ENCODE results near the gene C1QTNF12.

C1QTNF12 gene, protein sequence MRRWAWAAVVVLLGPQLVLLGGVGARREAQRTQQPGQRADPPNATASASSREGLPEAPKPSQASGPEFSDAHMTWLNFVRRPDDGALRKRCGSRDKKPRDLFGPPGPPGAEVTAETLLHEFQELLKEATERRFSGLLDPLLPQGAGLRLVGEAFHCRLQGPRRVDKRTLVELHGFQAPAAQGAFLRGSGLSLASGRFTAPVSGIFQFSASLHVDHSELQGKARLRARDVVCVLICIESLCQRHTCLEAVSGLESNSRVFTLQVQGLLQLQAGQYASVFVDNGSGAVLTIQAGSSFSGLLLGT

GRCh38 chr1:1246577-1247340, at the start of gene C1QTNF12:
Gene C1QTNF12 (minus strand): TSS chr1:1246722. CDS start chr1:1246690, 32 bp downstream.
- no peak for DNase-seq (ENCODE audit: low read depth in 2 of 2, low spot score in 1 of 2)

DNA sequence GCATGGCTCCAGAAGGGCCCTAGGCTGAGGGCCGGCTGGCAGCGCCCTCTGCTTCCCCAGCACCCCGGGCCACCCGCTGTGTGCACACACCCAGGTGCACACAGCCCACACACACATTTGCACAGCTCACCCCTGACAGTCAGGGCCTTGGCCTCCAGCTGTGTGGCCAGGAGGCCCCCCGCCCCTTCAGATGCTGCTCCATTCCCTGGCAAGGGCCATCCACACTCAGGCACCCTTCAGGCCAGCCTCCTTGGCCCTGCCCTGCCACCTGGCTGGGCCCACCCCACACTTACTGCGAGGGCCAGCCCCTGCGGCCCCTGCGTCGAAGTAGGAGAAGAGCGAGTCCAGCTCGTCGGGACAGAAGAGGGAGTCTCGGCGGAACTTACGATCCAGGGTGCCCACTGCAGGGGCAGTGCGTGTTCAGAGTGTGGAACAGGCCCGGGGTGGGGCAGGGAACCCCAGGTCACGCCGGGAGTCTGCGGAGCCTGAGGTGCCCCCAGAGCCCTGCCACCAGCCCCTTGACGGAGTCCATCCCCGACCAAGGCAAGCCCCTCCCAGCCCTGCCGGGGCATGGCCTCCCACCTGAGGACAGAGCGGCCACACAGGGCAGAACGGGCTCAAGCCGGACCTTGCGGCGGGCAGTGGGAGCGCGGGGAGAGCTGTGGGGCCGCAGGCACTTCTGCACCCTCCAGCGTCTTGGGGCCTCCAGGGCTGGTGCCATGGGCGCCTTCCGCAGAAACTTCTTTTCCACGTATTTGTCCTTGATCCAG, 48.8 kb upstream of the C1QTNF12 start:
- DNase-seq (ENCODE audit: low read depth in 2 of 2, low spot score in 1 of 2): no peak

DNA sequence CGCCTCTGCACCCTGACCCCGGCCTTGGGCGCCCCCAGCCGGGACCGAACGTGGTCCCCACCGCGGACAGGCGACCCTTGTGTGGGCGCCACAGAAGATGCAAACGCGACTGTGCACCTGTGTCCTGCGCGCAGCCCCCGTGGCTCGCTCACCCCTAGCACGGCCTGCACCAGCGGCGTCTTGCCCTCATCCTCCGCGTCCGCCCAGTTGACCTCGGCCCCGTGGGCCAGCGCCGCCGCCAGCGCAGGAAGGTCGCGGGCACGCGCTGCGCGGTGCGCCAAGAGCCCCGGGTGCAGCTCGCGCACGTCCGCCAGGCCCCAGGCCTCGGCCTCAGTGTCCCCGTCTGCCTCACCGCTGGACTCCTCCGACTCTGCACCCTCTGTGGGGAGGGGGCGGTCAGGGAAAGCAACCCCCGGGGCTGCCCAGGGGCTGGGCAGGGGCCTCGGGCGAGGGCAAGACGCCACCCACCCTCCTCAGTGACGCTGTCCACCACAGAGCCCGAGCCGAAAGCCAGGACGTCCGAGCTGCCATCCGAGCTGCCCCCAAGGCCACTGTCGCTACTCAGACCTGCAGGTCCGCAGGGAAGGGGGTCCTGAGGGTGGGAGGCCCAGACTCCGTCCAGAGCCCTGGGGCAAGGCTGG, 47.8 kb upstream of the C1QTNF12 start:
- DNase-seq (ENCODE audit: low read depth in 2 of 2, low spot score in 1 of 2): no peak

- DNase-seq (ENCODE audit: low read depth in 2 of 2, low spot score in 1 of 2): no peak
These were observed 47.0 kb upstream of the C1QTNF12 start for GRCh38 chr1:1293263-1294249.

GRCh38 chr1:1292851-1293250, 46.3 kb upstream of the C1QTNF12 start:
- DNase-seq (ENCODE audit: low read depth in 2 of 2, low spot score in 1 of 2): no peak

DNA sequence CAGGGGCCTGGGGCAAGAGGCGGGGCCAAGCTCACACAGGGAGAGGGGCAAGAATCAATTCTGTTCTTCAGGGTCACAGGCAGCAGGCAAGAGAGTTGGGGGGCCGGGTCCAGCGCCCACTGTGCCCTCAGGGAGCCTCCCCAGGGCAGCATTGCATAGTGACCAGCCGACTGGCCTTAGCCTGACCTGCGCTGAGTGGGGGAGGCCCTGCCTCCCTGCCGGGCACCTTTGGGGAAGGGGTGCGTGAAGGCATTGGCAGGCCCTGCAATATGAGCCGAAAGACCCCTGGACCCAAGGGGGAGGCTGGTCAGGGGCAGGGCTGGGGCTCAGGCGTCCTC, 45.9 kb upstream of the C1QTNF12 start:
- no peak for DNase-seq (ENCODE audit: low read depth in 2 of 2, low spot score in 1 of 2)

DNA sequence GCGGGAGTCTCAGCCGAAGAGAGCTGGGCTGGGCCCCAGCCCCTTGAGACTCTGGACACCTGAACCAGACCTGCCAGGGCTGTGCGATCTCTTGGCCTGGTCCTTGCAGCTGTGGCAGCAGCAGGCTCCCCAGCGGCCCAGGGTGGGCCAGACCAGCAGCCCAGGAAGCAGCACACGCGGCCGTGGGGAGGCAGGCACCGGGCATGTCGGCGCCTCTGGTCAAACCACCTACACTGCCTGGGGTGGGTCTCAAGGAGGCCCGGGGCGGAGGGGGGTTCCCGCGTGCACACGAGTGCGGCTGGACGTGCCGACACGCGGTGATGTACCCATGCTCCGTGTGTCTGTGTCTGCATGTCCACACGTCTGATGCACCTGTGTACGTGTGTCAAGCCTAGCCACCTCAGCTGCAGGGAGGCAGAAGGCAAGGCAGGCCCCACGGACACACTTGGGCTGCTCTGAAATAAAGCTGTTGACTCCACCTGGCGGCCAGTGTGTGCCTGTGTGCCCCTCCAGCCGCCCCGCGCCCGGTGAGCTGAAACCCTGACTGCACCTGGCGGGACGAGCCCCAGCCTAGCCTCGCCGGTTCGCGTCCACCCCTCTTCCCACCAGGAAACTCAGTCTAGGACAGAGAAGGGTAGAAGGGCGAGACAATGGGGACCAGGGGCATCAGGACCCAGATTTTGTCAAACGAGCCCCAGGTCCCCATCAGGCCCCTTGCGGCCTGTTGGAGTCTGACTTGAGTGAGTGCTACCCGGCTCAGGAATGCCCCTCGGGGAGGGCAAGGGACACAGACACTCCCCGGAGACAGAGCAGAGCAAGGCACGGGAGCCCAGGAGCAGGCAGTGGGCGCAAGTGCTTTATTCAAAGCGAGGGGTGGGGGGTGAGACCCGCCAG, 45.3 kb upstream of the C1QTNF12 start:
- DNase-seq (ENCODE audit: low read depth in 2 of 2, low spot score in 1 of 2): peak; percentile 31 to 38

- DNase-seq (ENCODE audit: low read depth in 2 of 2, low spot score in 1 of 2): no peak
These were observed 44.6 kb upstream of the C1QTNF12 start for GRCh38 chr1:1291023-1291528.

DNA sequence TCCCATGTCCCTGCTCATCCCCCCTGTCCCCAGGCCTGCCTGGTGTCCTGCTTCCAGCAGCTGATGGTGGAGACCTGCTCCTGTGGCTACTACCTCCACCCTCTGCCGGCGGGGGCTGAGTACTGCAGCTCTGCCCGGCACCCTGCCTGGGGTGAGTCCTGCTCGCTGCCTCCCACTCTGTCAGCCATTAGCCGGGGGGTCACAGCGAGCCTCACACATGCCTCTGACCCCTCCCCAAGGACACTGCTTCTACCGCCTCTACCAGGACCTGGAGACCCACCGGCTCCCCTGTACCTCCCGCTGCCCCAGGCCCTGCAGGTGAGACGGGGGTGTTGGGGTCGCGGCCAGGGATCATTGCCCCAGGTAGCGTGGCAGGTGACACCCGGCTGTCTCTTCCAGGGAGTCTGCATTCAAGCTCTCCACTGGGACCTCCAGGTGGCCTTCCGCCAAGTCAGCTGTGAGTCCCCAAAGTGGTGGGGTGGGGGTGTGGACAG, 43.8 kb upstream of the C1QTNF12 start:
- peak in 1 of 2 donors; percentile 32 for DNase-seq (ENCODE audit: low read depth in 2 of 2, low spot score in 1 of 2)

DNA sequence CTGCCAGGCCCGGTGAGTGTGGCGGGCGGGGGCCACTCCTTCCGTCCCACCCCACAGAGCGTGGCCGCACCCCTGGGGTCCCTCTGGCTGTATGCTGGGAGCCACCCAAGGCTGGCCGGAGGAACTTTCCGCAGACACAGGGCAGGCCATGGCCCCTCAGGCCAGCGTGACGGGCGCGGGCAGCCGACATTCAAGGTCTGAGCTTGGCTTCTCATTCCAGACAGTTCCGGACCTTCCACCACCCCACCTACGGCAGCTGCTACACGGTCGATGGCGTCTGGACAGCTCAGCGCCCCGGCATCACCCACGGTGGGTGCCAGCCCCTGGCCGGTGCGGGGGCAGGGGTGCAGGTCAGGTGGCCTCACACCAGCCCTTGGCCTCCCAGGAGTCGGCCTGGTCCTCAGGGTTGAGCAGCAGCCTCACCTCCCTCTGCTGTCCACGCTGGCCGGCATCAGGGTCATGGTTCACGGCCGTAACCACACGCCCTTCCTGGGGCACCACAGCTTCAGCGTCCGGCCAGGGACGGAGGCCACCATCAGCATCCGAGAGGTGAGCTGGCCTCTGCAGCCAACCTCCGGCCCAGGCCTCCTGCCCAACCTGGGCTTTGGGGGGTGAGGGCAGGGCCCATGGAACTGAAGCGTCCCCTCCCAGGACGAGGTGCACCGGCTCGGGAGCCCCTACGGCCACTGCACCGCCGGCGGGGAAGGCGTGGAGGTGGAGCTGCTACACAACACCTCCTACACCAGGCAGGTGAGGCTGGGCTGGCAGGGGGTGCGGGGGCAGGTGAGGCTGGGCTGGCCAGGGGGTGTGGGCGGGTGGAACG, 41.0 kb upstream of the C1QTNF12 start:
- no peak for DNase-seq (ENCODE audit: low read depth in 2 of 2, low spot score in 1 of 2)

DNA sequence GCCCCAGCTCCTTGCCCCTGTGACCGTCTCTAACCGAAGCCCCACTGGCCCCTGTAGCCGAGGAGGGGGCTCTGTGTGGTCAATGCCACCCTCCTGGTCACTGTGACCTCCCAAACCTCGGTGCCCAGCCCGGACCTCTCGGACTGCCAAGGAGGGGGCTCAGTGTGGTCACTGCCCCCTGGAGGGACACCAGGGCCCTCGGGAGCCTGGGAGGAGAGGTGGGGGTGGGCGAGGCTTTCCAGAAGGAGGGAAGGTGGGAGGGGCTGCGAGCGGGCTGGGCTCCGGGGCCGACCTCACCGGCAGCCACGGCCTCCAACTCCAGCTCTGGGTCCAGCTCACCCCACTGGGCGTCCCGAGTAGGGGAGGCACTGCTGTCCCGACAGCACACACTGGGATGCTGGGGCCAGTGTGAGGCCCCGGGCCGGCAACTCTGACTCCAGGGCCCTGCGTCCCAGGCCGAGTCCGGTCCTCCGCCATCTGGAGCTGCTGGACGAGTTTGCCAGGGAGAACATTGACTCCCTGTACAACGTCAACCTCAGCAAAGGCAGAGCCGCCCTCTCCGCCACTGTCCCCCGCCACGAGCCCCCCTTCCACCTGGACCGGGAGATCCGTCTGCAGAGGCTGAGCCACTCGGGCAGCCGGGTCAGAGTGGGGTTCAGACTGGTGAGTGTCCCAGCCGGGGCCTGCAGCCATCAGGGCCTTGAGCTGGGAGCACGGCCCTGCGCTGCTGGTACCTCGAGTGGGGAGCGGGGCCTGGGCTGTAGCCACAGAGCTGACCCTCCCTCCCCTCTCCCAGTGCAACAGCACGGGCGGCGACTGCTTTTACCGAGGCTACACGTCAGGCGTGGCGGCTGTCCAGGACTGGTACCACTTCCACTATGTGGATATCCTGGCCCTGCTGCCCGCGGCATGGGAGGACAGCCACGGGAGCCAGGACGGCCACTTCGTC, 40.1 kb upstream of the C1QTNF12 start:
- no peak for DNase-seq (ENCODE audit: low read depth in 2 of 2, low spot score in 1 of 2)

GRCh38 chr1:1285611-1286311, 39.2 kb upstream of the C1QTNF12 start:
- DNase-seq (ENCODE audit: low read depth in 2 of 2, low spot score in 1 of 2): no peak

GRCh38 chr1:1285102-1285571, 38.6 kb upstream of the C1QTNF12 start:
- DNase-seq (ENCODE audit: low read depth in 2 of 2, low spot score in 1 of 2): no peak

DNA sequence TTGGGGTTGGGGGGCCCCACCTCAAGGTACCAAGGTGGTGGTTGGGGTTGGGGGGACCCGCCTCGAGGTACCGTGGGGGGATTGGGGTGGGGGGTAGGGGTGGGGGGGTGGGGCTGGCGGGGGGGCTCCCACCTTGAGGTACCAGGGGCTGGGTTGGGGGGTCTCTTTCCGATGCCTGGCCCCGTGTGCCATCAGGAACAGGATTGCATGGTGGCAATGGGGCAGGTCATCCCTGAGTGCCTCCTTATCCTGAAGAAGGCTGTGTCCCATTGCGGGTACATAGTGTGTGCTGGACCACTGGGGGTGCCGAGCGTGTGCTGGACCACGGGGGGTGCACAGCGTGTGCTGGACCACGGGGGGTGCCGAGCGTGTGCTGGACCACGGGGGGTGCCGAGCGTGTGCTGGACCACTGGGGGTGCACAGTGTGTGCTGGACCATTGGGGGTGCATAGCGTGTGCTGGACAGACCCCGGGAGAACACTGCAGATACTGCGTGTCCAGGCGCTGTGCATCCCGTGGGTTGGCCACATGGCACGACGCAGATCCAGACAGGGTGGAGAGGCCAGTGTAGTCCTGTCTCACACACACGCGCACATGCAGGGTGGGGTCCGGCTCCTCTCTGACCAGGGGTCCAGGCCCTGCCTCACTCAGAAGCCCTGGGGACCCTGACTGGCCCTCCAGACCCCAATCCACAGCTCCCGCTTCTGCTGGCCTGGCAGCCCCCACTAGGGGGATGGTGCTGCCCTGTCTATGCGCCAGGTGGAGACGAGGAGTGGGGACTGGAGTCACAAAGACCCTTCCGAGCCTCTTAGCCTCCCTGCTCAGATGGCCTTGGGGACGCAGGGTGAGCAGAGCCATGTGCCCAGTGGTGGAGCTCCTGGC, 37.9 kb upstream of the C1QTNF12 start:
- DNase-seq (ENCODE audit: low read depth in 2 of 2, low spot score in 1 of 2): no peak

DNA sequence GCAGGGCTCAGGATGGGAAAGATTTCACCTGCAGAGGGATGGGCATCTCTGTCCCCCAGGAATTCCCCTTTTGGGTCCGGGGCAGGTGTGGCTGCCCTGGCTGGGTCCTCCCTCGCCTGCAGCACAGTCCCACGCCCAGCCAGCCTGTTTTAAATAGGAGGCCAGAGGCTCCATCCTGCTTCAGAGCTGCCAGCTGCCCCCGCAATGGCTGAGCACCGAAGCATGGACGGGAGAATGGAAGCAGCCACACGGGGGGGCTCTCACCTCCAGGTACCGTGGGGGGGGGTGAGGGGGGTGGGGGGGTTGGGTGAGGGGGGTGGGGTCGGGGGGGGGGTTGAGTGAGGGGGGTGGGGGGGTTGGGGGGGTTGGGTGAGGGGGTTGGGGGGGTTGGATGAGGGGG, 37.3 kb upstream of the C1QTNF12 start:
- DNase-seq (ENCODE audit: low read depth in 2 of 2, low spot score in 1 of 2): no peak
